HepG2 (cell line): Measurements from ENCODE around the gene NFKBIA. TPM values are rescaled to one million over a fixed set of nuclear protein-coding genes. Genes with fewer than 3 reads are reported as not detected.
A peak's percentile ranks its signal among the peaks of the same experiment; 100 is the strongest.

Experiments used
- AKAP8 ChIP-seq: sonication (generic); formaldehyde crosslinking; IDR thresholded peaks from 2 replicates; pipeline ENCODE4 v1.5.1; 2020; ENCODE audit warnings: mild to moderate bottlenecking, missing genetic modification reagents
- ELF4 ChIP-seq: sonication (generic); formaldehyde crosslinking; IDR thresholded peaks from 2 replicates; pipeline ENCODE4 v1.5.0; 2020; ENCODE audit warnings: missing genetic modification reagents, mild to moderate bottlenecking, moderate library complexity, borderline replicate concordance
- IRX3 ChIP-seq: sonication (generic); formaldehyde crosslinking; IDR thresholded peaks from 2 replicates; pipeline ENCODE4 v1.8.1; 2023; ENCODE audit warnings: mild to moderate bottlenecking, low read depth, missing genetic modification reagents, borderline replicate concordance
- PRMT3 ChIP-seq: sonication (generic); formaldehyde crosslinking; IDR thresholded peaks from 2 replicates; pipeline ENCODE4 v1.8.1; 2022; ENCODE audit warnings: low read depth, mild to moderate bottlenecking, moderate library complexity, missing genetic modification reagents, borderline replicate concordance
- STAT6 ChIP-seq: sonication (generic); formaldehyde crosslinking; IDR thresholded peaks from 2 replicates; pipeline ENCODE4 v1.4.0; 2020; ENCODE audit warnings: missing genetic modification reagents, mild to moderate bottlenecking, borderline replicate concordance
- ZNF318 ChIP-seq: sonication (generic); formaldehyde crosslinking; IDR thresholded peaks from 2 replicates; pipeline ENCODE4 v1.4.0; 2020; ENCODE audit warnings: mild to moderate bottlenecking, missing genetic modification reagents
- ZNF451 ChIP-seq: sonication (generic); formaldehyde crosslinking; IDR thresholded peaks from 2 replicates; pipeline ENCODE4 v1.5.0; 2020; ENCODE audit warnings: mild to moderate bottlenecking, missing genetic modification reagents
- ZNF83 ChIP-seq: sonication (generic); formaldehyde crosslinking; IDR thresholded peaks from 2 replicates; pipeline ENCODE4 v1.4.0; 2020; ENCODE audit warnings: missing genetic modification reagents, mild to moderate bottlenecking, borderline replicate concordance
- ZNF839 ChIP-seq: sonication (generic); formaldehyde crosslinking; IDR thresholded peaks from 2 replicates; pipeline ENCODE4 v1.4.0; 2020; ENCODE audit warnings: missing genetic modification reagents, mild to moderate bottlenecking, borderline replicate concordance
- polyA plus RNA-seq, 8 experiments: library from polyadenylated mRNA; depleted of rRNA in 3 of 8; stranded (reverse) in 7 of 8; unstranded in 1 of 8; fragments of >200 nt; fragmentation: Illumina TruSeq in 4 of 8; extraction: Trizol in 4 of 8; gene quantifications; 2 replicates each; pipeline versions ENCODE4 v1.2.1 to v1.2.3, GENCODE V29; 2011 to 2016; ENCODE audit warnings: low read depth in 4 of 8, missing spikeins in 1 of 8, mixed read lengths in 1 of 8; ENCODE audit not compliant: insufficient read depth in 1 of 8
- total RNA-seq, 5 experiments: library from RNA; depleted of rRNA; stranded (reverse); fragments of >200 nt; fragmentation: Illumina TruSeq; extraction: Trizol; gene quantifications; 2 replicates each; pipeline ENCODE4 v1.2.3, GENCODE V29; 2016; ENCODE audit warnings: low read depth in 1 of 5
- TF ChIP-seq, protein P1 (sequence below): sonication (generic); formaldehyde crosslinking; IDR thresholded peaks from 2 replicates; pipeline ENCODE4 v1.4.0; 2020; ENCODE audit warnings: low read depth, missing genetic modification reagents
- TF ChIP-seq, protein P2 (sequence below): sonication (generic); formaldehyde crosslinking; IDR thresholded peaks from 2 replicates; pipeline ENCODE4 v1.8.1; 2023; ENCODE audit warnings: mild to moderate bottlenecking, missing genetic modification reagents

Gene NFKBIA
- total and polyA plus RNA-seq, 2 of the 13 experiments (the other 11 are each of a cell fraction or from before 2014, with no cell fraction given): 197 to 319 TPM

- TF ChIP-seq IRX3: 0 out of 2 replicates have a peak, but pooled peaks have one; percentile 7
- 0 out of 2 replicates have a peak, but pooled peaks have one; percentile 17 for TF ChIP-seq STAT6 (CRISPR knock-in tag)
- TF ChIP-seq, protein P1, sequence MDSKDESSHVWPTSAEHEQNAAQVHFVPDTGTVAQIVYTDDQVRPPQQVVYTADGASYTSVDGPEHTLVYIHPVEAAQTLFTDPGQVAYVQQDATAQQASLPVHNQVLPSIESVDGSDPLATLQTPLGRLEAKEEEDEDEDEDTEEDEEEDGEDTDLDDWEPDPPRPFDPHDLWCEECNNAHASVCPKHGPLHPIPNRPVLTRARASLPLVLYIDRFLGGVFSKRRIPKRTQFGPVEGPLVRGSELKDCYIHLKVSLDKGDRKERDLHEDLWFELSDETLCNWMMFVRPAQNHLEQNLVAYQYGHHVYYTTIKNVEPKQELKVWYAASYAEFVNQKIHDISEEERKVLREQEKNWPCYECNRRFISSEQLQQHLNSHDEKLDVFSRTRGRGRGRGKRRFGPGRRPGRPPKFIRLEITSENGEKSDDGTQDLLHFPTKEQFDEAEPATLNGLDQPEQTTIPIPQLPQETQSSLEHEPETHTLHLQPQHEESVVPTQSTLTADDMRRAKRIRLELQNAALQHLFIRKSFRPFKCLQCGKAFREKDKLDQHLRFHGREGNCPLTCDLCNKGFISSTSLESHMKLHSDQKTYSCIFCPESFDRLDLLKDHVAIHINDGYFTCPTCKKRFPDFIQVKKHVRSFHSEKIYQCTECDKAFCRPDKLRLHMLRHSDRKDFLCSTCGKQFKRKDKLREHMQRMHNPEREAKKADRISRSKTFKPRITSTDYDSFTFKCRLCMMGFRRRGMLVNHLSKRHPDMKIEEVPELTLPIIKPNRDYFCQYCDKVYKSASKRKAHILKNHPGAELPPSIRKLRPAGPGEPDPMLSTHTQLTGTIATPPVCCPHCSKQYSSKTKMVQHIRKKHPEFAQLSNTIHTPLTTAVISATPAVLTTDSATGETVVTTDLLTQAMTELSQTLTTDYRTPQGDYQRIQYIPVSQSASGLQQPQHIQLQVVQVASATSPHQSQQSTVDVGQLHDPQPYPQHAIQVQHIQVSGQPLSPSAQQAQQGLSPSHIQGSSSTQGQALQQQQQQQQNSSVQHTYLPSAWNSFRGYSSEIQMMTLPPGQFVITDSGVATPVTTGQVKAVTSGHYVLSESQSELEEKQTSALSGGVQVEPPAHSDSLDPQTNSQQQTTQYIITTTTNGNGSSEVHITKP (CRISPR knock-in tag): no peak
- TF ChIP-seq, protein P2, sequence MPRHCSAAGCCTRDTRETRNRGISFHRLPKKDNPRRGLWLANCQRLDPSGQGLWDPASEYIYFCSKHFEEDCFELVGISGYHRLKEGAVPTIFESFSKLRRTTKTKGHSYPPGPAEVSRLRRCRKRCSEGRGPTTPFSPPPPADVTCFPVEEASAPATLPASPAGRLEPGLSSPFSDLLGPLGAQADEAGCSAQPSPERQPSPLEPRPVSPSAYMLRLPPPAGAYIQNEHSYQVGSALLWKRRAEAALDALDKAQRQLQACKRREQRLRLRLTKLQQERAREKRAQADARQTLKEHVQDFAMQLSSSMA (CRISPR knock-in tag): no peak
- 0 out of 2 replicates have a peak, but pooled peaks have one; percentile 79 for TF ChIP-seq ZNF83 (CRISPR knock-in tag)
- TF ChIP-seq ELF4: no peak
- peak; percentile 19 for TF ChIP-seq ZNF839 (CRISPR knock-in tag)
- TF ChIP-seq PRMT3 (CRISPR knock-in tag): no peak
- peak; percentile 38; the same call in 1 of the 2 replicates for TF ChIP-seq AKAP8 (CRISPR knock-in tag)
- TF ChIP-seq ZNF451 (CRISPR knock-in tag): 0 out of 2 replicates have a peak, but pooled peaks have one; percentile 9
- TF ChIP-seq ZNF318: 0 out of 2 replicates have a peak, but pooled peaks have one; percentile 73
Measured at GRCh38 chr14:35405304-35405996, 901 bp upstream of the NFKBIA start (continued).
